Measurements from ENCODE around the gene COIL. TPM values are rescaled to one million over a fixed set of nuclear protein-coding genes. Genes with fewer than 3 reads are reported as not detected.
A peak's percentile ranks its signal among the peaks of the same experiment; 100 is the strongest.

The COIL gene
- total and polyA plus RNA-seq, 9 of the 15 experiments (the other 6 are each of a cell fraction or from before 2014, with no cell fraction given): 23.9 to 41.3 (median 28.7) TPM

DNA sequence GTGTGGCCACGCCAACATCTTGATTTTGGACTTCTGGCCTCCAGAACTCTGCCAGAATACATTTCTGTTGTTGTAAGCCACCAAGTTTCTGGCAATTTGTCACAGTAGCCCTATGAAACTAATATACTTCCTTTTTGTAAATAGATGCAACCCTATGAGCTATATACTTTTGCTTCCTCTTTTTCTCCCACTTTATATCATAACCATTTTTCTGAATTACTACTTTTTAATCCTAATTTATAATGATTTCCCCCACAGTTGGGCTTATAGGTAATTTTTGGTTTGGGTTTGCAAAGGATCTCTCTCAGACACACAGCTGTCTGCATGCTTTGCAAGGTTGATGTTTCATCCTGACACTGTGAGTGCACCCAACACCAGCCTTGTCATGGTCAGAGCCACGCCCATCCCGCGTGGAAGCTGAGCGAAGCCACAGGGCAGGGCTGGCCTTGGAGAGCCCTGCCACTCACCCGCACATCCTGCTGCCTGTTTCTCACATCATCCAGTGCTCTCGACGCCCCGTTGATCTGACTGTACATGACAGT is 52.8 kb downstream of the COIL start (continued):
- no peak for TF ChIP-seq SMAD2 (IDR thresholded peaks at IDR 0.05; ENCODE audit: low read depth, low read length)

DNA sequence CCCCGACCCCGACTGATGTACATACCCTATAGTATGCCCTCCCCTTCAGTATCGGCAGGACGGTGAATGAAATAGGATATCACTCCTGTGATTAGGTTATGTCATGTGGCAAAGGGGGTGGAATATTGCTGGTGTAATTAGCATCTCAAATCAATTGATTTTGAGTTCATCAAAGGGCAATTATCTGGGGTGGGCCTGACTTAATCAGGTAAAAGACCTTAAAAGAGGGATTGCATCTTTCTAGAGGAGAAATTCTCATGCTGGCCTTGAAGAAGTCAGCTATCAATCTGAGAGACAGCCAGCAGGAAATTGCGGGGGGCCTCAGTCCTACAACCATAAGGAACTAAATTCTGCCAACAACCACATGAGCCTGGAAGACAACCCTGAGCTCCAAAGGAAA is 57.3 kb downstream of the COIL start:
- WGBS (ENCODE audit: insufficient coverage, low coverage, missing lambda C conversion rate): 88% methylated on average over 5 of the region's 5 CpGs
- peaks cover 7 to 9% of the 10 kb centered on the region in 2 experiments; a peak in 4 of 5 replicates for H3K4me1 ChIP-seq (replicated peaks in 1 of 2; ENCODE audit: control insufficient read depth in 2 of 2, insufficient read depth in 2 of 2, low read length in 2 of 2)
- ATAC-seq: no peak
- H3K4me3 ChIP-seq: no peak overlapping the region
- intact Hi-C loops (cut with micrococcal nuclease): no loop called here
- H3K9ac ChIP-seq (ENCODE audit: insufficient read depth in 1 of 2, low read depth in 2 of 2, low read length in 2 of 2): no peak overlapping the region
- ChIA-PET CTCF (ENCODE audit: low intra/inter-chr PET ratio) (no interaction called here), POLR2A (interaction anchor here (1.2 to 1.6 kb wide), 2 partner anchors 10 kb away, joined by 3 to 8 read pairs (median 7); partner anchors contain the start of gene TRIM25)
- H3K27ac ChIP-seq (ENCODE audit: extremely low read depth, low read depth, low read length): no peak overlapping the region
- H3K9me1 ChIP-seq (ENCODE audit: control insufficient read depth, insufficient read depth, low read length): no peaks in the 10 kb centered on the region
- no peaks in the 10 kb centered on the region for H3K9me3 ChIP-seq (replicated peaks; ENCODE audit: control insufficient read depth, insufficient read depth, low read depth, low read length)
- peaks cover 92% of the 10 kb centered on the region for H3K36me3 ChIP-seq (ENCODE audit: control insufficient read depth, insufficient read depth, low read length)
- no peak for DNase-seq (ENCODE audit: extremely low read depth in 1 of 4, low spot score in 3 of 4)
- no peak for FAIRE-seq
- in situ Hi-C loops (cut with MboI): no loop called here
- peaks cover 4% of the 10 kb centered on the region; the same call in 1 of the 2 replicates for H4K20me1 ChIP-seq (replicated peaks; ENCODE audit: control insufficient read depth, insufficient read depth, low read length)
- peak; percentile 84 for TF ChIP-seq ZNF134 (CRISPR knock-in tag; conservative IDR thresholded peaks at IDR 0.05)
- no peak for TF ChIP-seq L3MBTL2 (IDR thresholded peaks at IDR 0.05)
- no TSS peak for BruUV-seq (replicated peaks)
- no peaks in the 10 kb centered on the region for H3K79me2 ChIP-seq (ENCODE audit: control insufficient read depth, insufficient read depth, low read length)
- no peak overlapping the region for H3K4me2 ChIP-seq (ENCODE audit: insufficient read depth, low read length)
- H3K27me3 ChIP-seq (ENCODE audit: control insufficient read depth in 2 of 2, insufficient read depth in 2 of 2, low read length in 2 of 2): no peaks in the 10 kb centered on the region
- no peak overlapping the region for H2AFZ ChIP-seq (ENCODE audit: low read depth, low read length)

DNA sequence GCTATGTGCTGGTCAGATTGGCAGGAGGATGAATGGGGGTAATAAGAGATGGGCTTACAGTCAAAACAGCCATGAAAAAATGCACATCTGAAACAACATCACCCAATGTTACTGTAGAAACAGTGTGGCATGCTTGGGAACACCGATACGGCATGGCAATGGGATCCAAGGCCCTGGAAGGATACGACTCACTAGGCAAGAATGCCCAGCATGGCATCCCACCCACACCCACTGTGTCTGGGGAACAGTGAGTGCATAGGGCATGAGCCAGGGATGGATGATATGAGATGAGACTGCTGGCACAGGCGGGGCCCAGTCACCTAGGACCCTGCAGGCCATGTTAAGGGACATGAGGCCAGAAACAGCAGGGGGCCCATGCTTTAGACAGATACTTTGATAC is 58.5 kb downstream of the COIL start:
- 96% methylated on average over 4 of the region's 4 CpGs for WGBS (ENCODE audit: insufficient coverage, low coverage, missing lambda C conversion rate)
- ChIA-PET POLR2A (interaction anchor here (0.5 to 1.2 kb wide), 3 partner anchors 12 to 569 kb away, joined by 3 read pairs; partner anchors contain the start of gene TRIM25), CTCF (ENCODE audit: low intra/inter-chr PET ratio) (no interaction called here)
- peaks cover 91% of the 10 kb centered on the region for H3K36me3 ChIP-seq (ENCODE audit: control insufficient read depth, insufficient read depth, low read length)
- in situ Hi-C loops (cut with MboI): no loop called here
- FAIRE-seq (no peak), DNase-seq (ENCODE audit: extremely low read depth in 1 of 4, low spot score in 3 of 4) (no peak), ATAC-seq (no peak)
- H4K20me1 ChIP-seq (replicated peaks; ENCODE audit: control insufficient read depth, insufficient read depth, low read length): no peaks in the 10 kb centered on the region; the same call in none of the 2 replicates
- no peaks in the 10 kb centered on the region for H3K27me3 ChIP-seq (ENCODE audit: control insufficient read depth in 2 of 2, insufficient read depth in 2 of 2, low read length in 2 of 2)
- H3K79me2 ChIP-seq (ENCODE audit: control insufficient read depth, insufficient read depth, low read length): no peaks in the 10 kb centered on the region
- no peak overlapping the region for H3K4me2 ChIP-seq (ENCODE audit: insufficient read depth, low read length)
- no peak overlapping the region for H3K27ac ChIP-seq (ENCODE audit: extremely low read depth, low read depth, low read length)
- intact Hi-C loops (cut with micrococcal nuclease): no loop called here
- peaks cover 0 to 4% of the 10 kb centered on the region in 2 experiments; a peak in 1 of 5 replicates for H3K4me1 ChIP-seq (replicated peaks in 1 of 2; ENCODE audit: control insufficient read depth in 2 of 2, insufficient read depth in 2 of 2, low read length in 2 of 2)
- no peak overlapping the region for H3K9ac ChIP-seq (ENCODE audit: insufficient read depth in 1 of 2, low read depth in 2 of 2, low read length in 2 of 2)
- BruUV-seq (replicated peaks): no TSS peak
- no peaks in the 10 kb centered on the region for H3K9me3 ChIP-seq (replicated peaks; ENCODE audit: control insufficient read depth, insufficient read depth, low read depth, low read length)
- H2AFZ ChIP-seq (ENCODE audit: low read depth, low read length): no peak overlapping the region
- H3K4me3 ChIP-seq: no peak overlapping the region
- H3K9me1 ChIP-seq (ENCODE audit: control insufficient read depth, insufficient read depth, low read length): no peaks in the 10 kb centered on the region
- TF ChIP-seq ZC3H4 (CRISPR knock-in tag; IDR thresholded peaks at IDR 0.05; ENCODE audit: borderline replicate concordance) (no peak), YBX1 (IDR thresholded peaks at IDR 0.05) (no peak), ZNF444 (CRISPR knock-in tag; IDR thresholded peaks at IDR 0.05) (no peak), ELF4 (CRISPR knock-in tag; IDR thresholded peaks at IDR 0.05) (no peak), ZNF41 (CRISPR knock-in tag; conservative IDR thresholded peaks at IDR 0.05) (no peak), MYC (IDR thresholded peaks at IDR 0.05; ENCODE audit: low read depth, low read length) (no peak), MYC (CRISPR knock-in tag; IDR thresholded peaks at IDR 0.05; ENCODE audit: borderline replicate concordance, low read depth) (no peak), CBX3 (IDR thresholded peaks at IDR 0.05; ENCODE audit: borderline replicate concordance in 1 of 2, low read length in 2 of 2) (no peak), DNMT1 (IDR thresholded peaks at IDR 0.05) (no peak)
- TF ChIP-seq, protein P1, sequence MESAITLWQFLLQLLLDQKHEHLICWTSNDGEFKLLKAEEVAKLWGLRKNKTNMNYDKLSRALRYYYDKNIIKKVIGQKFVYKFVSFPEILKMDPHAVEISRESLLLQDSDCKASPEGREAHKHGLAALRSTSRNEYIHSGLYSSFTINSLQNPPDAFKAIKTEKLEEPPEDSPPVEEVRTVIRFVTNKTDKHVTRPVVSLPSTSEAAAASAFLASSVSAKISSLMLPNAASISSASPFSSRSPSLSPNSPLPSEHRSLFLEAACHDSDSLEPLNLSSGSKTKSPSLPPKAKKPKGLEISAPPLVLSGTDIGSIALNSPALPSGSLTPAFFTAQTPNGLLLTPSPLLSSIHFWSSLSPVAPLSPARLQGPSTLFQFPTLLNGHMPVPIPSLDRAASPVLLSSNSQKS (CRISPR knock-in tag; IDR thresholded peaks at IDR 0.05): no peak
- TF ChIP-seq, protein P2, sequence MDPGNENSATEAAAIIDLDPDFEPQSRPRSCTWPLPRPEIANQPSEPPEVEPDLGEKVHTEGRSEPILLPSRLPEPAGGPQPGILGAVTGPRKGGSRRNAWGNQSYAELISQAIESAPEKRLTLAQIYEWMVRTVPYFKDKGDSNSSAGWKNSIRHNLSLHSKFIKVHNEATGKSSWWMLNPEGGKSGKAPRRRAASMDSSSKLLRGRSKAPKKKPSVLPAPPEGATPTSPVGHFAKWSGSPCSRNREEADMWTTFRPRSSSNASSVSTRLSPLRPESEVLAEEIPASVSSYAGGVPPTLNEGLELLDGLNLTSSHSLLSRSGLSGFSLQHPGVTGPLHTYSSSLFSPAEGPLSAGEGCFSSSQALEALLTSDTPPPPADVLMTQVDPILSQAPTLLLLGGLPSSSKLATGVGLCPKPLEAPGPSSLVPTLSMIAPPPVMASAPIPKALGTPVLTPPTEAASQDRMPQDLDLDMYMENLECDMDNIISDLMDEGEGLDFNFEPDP (CRISPR knock-in tag; IDR thresholded peaks at IDR 0.05): no peak
